SK-N-SH (cell line): ENCODE results near the gene KCNG4. TPM values are rescaled to one million over a fixed set of nuclear protein-coding genes. Genes with fewer than 3 reads are reported as not detected.

ENCODE experiments used
- CTCF ChIA-PET: fragments of 300-600, 350-600 bp; formaldehyde crosslinking; extraction: SDS; loops from one replicate; lab custom pipeline; 2021; lab: Yijun Ruan, JAX
- POLR2A ChIA-PET: fragments of 350-600 bp; sonication (Branson Sonifier 250); formaldehyde crosslinking; extraction: SDS; loops from one replicate; lab custom pipeline; 2020; ENCODE audit warnings: antibody characterized with exemption, inconsistent platforms; lab: Yijun Ruan, JAX
- DNase-seq: peaks from one replicate; pipeline ENCODE4 v3.0.0; 2012
- H2AFZ ChIP-seq: fragments of 200-600 bp; sonication (generic); 2 replicates; pipeline ENCODE4 v1.8.1; 2016; ENCODE audit warnings: antibody characterized with exemption, mild to moderate bottlenecking, low read depth
- H3F3A ChIP-seq: fragments of 200-600 bp; sonication (generic); replicated peaks from 2 replicates; pipeline ENCODE3; 2016; ENCODE audit warnings: antibody characterized with exemption, mild to moderate bottlenecking; ENCODE audit not compliant: insufficient read depth
- H3K27ac ChIP-seq, 2 experiments: fragments of 200-500 bp in 1 of 2; fragments of 200-600 bp in 1 of 2; sonication (Bioruptor generic) in 1 of 2; sonication (generic), shearing (Covaris generic) in 1 of 2; 2 replicates each; pipeline versions ENCODE4 v1.5.1 to v1.6.1; 2014 to 2016; ENCODE audit warnings: low read depth in 2 of 2, inconsistent platforms in 1 of 2, low read length in 1 of 2, mild to moderate bottlenecking in 1 of 2, mixed read lengths in 1 of 2
- H3K27me3 ChIP-seq: fragments of 200-600 bp; sonication (generic), shearing (Covaris generic); 2 replicates; pipeline ENCODE4 v1.6.1; 2016; ENCODE audit warnings: mixed run types; ENCODE audit not compliant: insufficient read depth
- H3K36me3 ChIP-seq, 2 experiments: fragments of 200-500 bp in 1 of 2; fragments of 200-600 bp in 1 of 2; sonication (Bioruptor generic) in 1 of 2; sonication (generic) in 1 of 2; replicated peaks in 1 of 2; 2 replicates each; pipeline versions ENCODE3 to v1.5.1; 2014 to 2016; ENCODE audit warnings: low read length in 1 of 2, mild to moderate bottlenecking in 1 of 2; ENCODE audit not compliant: insufficient read depth in 2 of 2, control insufficient read depth in 1 of 2
- H3K4me1 ChIP-seq, 2 experiments: fragments of 200-500 bp in 1 of 2; fragments of 200-600 bp in 1 of 2; sonication (Bioruptor generic) in 1 of 2; sonication (generic), shearing (Covaris generic) in 1 of 2; 2 replicates each; pipeline versions ENCODE4 v1.5.1 to v1.6.1; 2014 to 2016; ENCODE audit warnings: low read depth in 1 of 2, low read length in 1 of 2, mixed run types in 1 of 2; ENCODE audit not compliant: insufficient read depth in 2 of 2, control insufficient read depth in 1 of 2
- H3K4me2 ChIP-seq: fragments of 200-600 bp; sonication (generic), shearing (Covaris generic); 2 replicates; pipeline ENCODE4 v1.6.1; 2017; ENCODE audit warnings: mixed run types
- H3K4me3 ChIP-seq, 2 experiments: fragments of 200-500 bp in 1 of 2; fragments of 200-600 bp in 1 of 2; sonication (Bioruptor generic) in 1 of 2; sonication (generic), shearing (Covaris generic) in 1 of 2; 2 replicates each; pipeline versions ENCODE4 v1.5.1 to v1.8.1; 2014 to 2016; ENCODE audit warnings: low read depth in 2 of 2, inconsistent platforms in 1 of 2, low read length in 1 of 2, mild to moderate bottlenecking in 1 of 2, mixed read lengths in 1 of 2, moderate library complexity in 1 of 2
- H3K79me2 ChIP-seq: fragments of 200-600 bp; sonication (generic); 2 replicates; pipeline ENCODE4 v1.8.1; 2017; ENCODE audit warnings: mild to moderate bottlenecking; ENCODE audit not compliant: insufficient read depth
- H3K9ac ChIP-seq: fragments of 200-600 bp; sonication (generic); 2 replicates; pipeline ENCODE4 v1.6.1; 2017; ENCODE audit warnings: mixed run types
- H3K9me2 ChIP-seq: fragments of 200-600 bp; sonication (generic); 2 replicates; pipeline ENCODE4 v1.6.1; 2017; ENCODE audit warnings: mixed run types
- H3K9me3 ChIP-seq: fragments of 200-600 bp; sonication (generic); 2 replicates; pipeline ENCODE4 v1.6.1; 2017; ENCODE audit warnings: mixed run types, mild to moderate bottlenecking, moderate library complexity
- H4K20me1 ChIP-seq: fragments of 200-600 bp; sonication (generic); 2 replicates; pipeline ENCODE4 v1.6.1; 2017; ENCODE audit warnings: mild to moderate bottlenecking, mixed run types; ENCODE audit not compliant: insufficient read depth
- CHD2 ChIP-seq: fragments of 150-350 bp; IDR thresholded peaks from 2 replicates; pipeline ENCODE4 v1.6.1; 2018; ENCODE audit warnings: low read length; ENCODE audit not compliant: partially characterized antibody
- FOXJ3 ChIP-seq: sonication (generic); formaldehyde crosslinking; IDR thresholded peaks from 2 replicates; pipeline ENCODE4 v1.5.1; 2020; ENCODE audit warnings: mild to moderate bottlenecking, missing genetic modification reagents
- GATA2 ChIP-seq: sonication (generic); formaldehyde crosslinking; IDR thresholded peaks from 2 replicates; pipeline ENCODE4 v1.5.0; 2020; ENCODE audit warnings: mild to moderate bottlenecking, missing genetic modification reagents
- MEF2A ChIP-seq: IDR thresholded peaks from 2 replicates; pipeline ENCODE4 v1.4.0; 2012; ENCODE audit warnings: low read depth, borderline replicate concordance
- MXI1 ChIP-seq: IDR thresholded peaks from 2 replicates; pipeline ENCODE4 v1.6.1; 2012; ENCODE audit warnings: mild to moderate bottlenecking, low read depth, low read length, improper control_type of control experiment
- NRF1 ChIP-seq: IDR thresholded peaks from 2 replicates; pipeline ENCODE4 v1.6.1; 2012; ENCODE audit warnings: low read depth, mild to moderate bottlenecking, low read length
- RCOR1 ChIP-seq: fragments of 150-350 bp; IDR thresholded peaks from 2 replicates; pipeline ENCODE4 v1.6.1; 2017; ENCODE audit warnings: antibody characterized with exemption, low read length
- SIN3A ChIP-seq: IDR thresholded peaks from 2 replicates; pipeline ENCODE4 v1.6.1; 2012; ENCODE audit warnings: low read depth, mild to moderate bottlenecking, low read length, moderate library complexity, borderline replicate concordance
- SMC3 ChIP-seq: IDR thresholded peaks from 2 replicates; pipeline ENCODE4 v1.6.1; 2012; ENCODE audit warnings: low read depth, low read length, improper control_type of control experiment
- TAF1 ChIP-seq: IDR thresholded peaks from 2 replicates; pipeline ENCODE4 v1.6.1; 2012; ENCODE audit warnings: low read depth, mild to moderate bottlenecking, low read length, moderate library complexity, borderline replicate concordance
- TEAD4 ChIP-seq: IDR thresholded peaks from 2 replicates; pipeline ENCODE4 v1.4.0; 2012; ENCODE audit warnings: mild to moderate bottlenecking, borderline replicate concordance; ENCODE audit not compliant: insufficient read depth
- WGBS: methylation state at CpG from one replicate; pipeline ENCODE4 v1.1.6; 2017; ENCODE audit warnings: low lambda C conversion rate; 5-methylcytosine and 5-hydroxymethylcytosine counted together
- polyA plus RNA-seq, 3 experiments: library from polyadenylated mRNA; depleted of rRNA; stranded (reverse); fragments of >200 nt; gene quantifications; 2 replicates each; pipeline ENCODE4 v1.2.3, GENCODE V29; 2012
- TF ChIP-seq, protein P1 (sequence below): IDR thresholded peaks from 2 replicates; pipeline ENCODE4; 2012
- TF ChIP-seq, protein P2 (sequence below): IDR thresholded peaks from 2 replicates; pipeline ENCODE4 v1.6.1; 2012; ENCODE audit warnings: mild to moderate bottlenecking, low read depth, low read length, moderate library complexity
- TF ChIP-seq, protein P3 (sequence below): IDR thresholded peaks from 2 replicates; pipeline ENCODE4 v1.4.0; 2012; ENCODE audit warnings: low read depth, borderline replicate concordance
- TF ChIP-seq, protein P4 (sequence below): fragments of 200-600 bp; sonication (generic); IDR thresholded peaks from 2 replicates; pipeline ENCODE4 v1.6.1; 2017; ENCODE audit warnings: antibody characterized with exemption, mild to moderate bottlenecking, moderate library complexity

KCNG4 gene
- polyA plus RNA-seq, 1 of the 3 experiments (the other 2 are of a cell fraction): not detected

DNA sequence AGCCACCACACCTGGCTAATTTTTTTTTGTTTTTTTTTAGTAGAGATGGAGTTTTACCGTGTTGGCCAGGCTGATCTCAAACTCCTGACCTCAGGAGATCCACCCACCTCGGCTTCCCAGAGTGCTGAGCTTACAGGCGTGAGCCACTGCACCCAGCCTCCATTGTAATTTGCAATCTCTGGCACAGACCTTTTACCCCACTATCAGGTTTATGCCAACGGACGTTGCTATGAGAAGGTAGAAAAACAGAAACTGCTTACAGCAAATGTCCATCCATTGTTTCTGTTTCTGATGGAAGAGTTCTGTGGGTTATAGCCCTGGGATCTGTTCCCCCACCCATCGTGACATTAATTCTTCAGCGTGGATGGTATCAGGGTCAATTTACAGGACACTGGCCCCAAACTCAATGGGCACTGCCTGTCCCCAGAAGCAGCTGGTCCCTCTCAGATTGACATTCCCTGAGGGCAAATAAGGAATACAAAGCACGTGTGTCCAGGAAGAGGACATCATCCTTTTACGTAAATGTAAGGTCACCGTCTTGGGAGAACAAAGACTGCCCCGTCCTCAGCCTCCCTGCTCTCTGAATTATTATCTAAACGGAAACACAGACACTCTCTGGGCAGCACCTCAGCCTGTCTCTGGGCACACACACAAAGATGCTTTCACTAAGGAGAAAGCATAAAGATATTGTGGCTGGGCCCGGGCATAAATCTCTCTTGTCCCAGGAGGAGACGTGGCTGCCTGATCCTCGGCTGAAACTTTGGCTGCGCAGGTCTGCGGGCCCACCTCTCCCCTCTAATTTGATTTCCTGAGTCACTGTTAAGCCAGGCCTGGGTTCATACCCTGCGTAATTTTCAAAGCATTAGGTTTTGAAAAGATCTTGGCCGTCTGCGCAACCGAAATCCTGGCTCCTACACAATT lies 5.2 kb downstream of the KCNG4 start:
- Histone ChIP-seq H4K20me1 (no peaks in the 10 kb centered on the region), H3K4me1 (peaks cover 0 to 9% of the 10 kb centered on the region in 2 experiments; a peak in 1 of 4 replicates), H3F3A (no peaks in the 10 kb centered on the region), H3K4me3 (no peak overlapping the region), H3K9ac (no peak overlapping the region), H3K27me3 (no peaks in the 10 kb centered on the region; the same call in 1 of the 2 replicates), H3K4me2 (no peak overlapping the region), H3K36me3 (no peaks in the 10 kb centered on the region), H3K27ac (peak overlapping the region in 1 of 2 experiments; percentile 54; a peak in 2 of 4 replicates), H3K9me3 (no peaks in the 10 kb centered on the region), H3K9me2 (no peaks in the 10 kb centered on the region), H3K79me2 (no peaks in the 10 kb centered on the region), H2AFZ (peak overlapping the region; percentile 56; the same call in 1 of the 2 replicates)
- CTCF ChIA-PET: interaction anchor here (1.1 to 1.4 kb wide), 3 partner anchors 9 to 43 kb away, joined by 3 to 4 read pairs (median 4); no protein-coding TSS in a partner anchor
- 73% methylated on average over 18 of the region's 21 CpGs for WGBS
- POLR2A ChIA-PET: no interaction called here
- peak; percentile 70 for DNase-seq
- TF ChIP-seq RCOR1 (0 out of 2 replicates have a peak, but pooled peaks have one; percentile 13), SMC3 (no peak), FOXJ3 (peak; percentile 25; the same call in 1 of the 2 replicates)

DNA sequence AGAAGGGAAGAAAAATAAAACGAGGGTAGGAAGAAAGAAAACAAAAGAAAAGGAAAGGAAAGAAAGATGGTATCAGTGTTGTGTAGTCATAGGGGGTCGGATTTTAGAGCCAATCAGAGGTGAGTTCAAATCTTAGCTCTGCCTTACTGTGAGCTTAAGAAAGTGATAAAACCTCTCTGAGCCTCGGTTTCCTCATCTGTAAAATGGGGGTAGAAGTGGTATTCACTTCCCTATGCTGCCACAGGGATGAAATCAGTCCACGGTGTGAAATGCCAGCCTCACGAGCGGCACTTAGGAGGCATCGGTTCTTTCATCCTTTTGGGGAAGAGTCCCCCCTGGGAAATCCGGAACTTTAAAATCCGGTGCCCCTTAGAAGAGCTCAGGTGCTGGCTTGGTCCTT lies 6.1 kb downstream of the KCNG4 start:
- no peak for DNase-seq
- H3K9ac ChIP-seq: no peak overlapping the region
- H2AFZ ChIP-seq: no peak overlapping the region
- POLR2A ChIA-PET: no interaction called here
- CTCF ChIA-PET: interaction anchor here (1.3 to 1.4 kb wide), 3 partner anchors 16 to 47 kb away, joined by 4 to 5 read pairs (median 4); partner anchors contain the start of gene TAF1C
- no peak overlapping the region for H3K4me2 ChIP-seq
- WGBS: 83% methylated on average over 9 of the region's 9 CpGs
- H3K79me2 ChIP-seq: no peaks in the 10 kb centered on the region
- H3K9me2 ChIP-seq: no peaks in the 10 kb centered on the region
- H3K27me3 ChIP-seq: no peaks in the 10 kb centered on the region; the same call in 1 of the 2 replicates
- H3K36me3 ChIP-seq: no peaks in the 10 kb centered on the region
- H3K9me3 ChIP-seq: no peaks in the 10 kb centered on the region
- H3K4me1 ChIP-seq: peaks cover 0 to 8% of the 10 kb centered on the region in 2 experiments; a peak in 1 of 4 replicates
- H4K20me1 ChIP-seq: no peaks in the 10 kb centered on the region
- H3K4me3 ChIP-seq: no peak overlapping the region
- H3K27ac ChIP-seq: no peak overlapping the region
- H3F3A ChIP-seq: peaks cover under 1% of the 10 kb centered on the region
- TF ChIP-seq, protein P1, sequence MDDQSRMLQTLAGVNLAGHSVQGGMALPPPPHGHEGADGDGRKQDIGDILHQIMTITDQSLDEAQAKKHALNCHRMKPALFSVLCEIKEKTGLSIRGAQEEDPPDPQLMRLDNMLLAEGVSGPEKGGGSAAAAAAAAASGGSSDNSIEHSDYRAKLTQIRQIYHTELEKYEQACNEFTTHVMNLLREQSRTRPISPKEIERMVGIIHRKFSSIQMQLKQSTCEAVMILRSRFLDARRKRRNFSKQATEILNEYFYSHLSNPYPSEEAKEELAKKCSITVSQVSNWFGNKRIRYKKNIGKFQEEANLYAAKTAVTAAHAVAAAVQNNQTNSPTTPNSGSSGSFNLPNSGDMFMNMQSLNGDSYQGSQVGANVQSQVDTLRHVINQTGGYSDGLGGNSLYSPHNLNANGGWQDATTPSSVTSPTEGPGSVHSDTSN: no peak
- TF ChIP-seq NRF1 (no peak), CHD2 (no peak), SIN3A (no peak), TAF1 (no peak), FOXJ3 (no peak), MEF2A (no peak), MXI1 (no peak), GATA2 (CRISPR knock-in tag) (no peak), SMC3 (no peak), TEAD4 (no peak)
- TF ChIP-seq, protein P2, sequence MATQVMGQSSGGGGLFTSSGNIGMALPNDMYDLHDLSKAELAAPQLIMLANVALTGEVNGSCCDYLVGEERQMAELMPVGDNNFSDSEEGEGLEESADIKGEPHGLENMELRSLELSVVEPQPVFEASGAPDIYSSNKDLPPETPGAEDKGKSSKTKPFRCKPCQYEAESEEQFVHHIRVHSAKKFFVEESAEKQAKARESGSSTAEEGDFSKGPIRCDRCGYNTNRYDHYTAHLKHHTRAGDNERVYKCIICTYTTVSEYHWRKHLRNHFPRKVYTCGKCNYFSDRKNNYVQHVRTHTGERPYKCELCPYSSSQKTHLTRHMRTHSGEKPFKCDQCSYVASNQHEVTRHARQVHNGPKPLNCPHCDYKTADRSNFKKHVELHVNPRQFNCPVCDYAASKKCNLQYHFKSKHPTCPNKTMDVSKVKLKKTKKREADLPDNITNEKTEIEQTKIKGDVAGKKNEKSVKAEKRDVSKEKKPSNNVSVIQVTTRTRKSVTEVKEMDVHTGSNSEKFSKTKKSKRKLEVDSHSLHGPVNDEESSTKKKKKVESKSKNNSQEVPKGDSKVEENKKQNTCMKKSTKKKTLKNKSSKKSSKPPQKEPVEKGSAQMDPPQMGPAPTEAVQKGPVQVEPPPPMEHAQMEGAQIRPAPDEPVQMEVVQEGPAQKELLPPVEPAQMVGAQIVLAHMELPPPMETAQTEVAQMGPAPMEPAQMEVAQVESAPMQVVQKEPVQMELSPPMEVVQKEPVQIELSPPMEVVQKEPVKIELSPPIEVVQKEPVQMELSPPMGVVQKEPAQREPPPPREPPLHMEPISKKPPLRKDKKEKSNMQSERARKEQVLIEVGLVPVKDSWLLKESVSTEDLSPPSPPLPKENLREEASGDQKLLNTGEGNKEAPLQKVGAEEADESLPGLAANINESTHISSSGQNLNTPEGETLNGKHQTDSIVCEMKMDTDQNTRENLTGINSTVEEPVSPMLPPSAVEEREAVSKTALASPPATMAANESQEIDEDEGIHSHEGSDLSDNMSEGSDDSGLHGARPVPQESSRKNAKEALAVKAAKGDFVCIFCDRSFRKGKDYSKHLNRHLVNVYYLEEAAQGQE: no peak
- TF ChIP-seq, protein P3, sequence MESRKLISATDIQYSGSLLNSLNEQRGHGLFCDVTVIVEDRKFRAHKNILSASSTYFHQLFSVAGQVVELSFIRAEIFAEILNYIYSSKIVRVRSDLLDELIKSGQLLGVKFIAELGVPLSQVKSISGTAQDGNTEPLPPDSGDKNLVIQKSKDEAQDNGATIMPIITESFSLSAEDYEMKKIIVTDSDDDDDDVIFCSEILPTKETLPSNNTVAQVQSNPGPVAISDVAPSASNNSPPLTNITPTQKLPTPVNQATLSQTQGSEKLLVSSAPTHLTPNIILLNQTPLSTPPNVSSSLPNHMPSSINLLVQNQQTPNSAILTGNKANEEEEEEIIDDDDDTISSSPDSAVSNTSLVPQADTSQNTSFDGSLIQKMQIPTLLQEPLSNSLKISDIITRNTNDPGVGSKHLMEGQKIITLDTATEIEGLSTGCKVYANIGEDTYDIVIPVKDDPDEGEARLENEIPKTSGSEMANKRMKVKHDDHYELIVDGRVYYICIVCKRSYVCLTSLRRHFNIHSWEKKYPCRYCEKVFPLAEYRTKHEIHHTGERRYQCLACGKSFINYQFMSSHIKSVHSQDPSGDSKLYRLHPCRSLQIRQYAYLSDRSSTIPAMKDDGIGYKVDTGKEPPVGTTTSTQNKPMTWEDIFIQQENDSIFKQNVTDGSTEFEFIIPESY: no peak
- TF ChIP-seq, protein P4, sequence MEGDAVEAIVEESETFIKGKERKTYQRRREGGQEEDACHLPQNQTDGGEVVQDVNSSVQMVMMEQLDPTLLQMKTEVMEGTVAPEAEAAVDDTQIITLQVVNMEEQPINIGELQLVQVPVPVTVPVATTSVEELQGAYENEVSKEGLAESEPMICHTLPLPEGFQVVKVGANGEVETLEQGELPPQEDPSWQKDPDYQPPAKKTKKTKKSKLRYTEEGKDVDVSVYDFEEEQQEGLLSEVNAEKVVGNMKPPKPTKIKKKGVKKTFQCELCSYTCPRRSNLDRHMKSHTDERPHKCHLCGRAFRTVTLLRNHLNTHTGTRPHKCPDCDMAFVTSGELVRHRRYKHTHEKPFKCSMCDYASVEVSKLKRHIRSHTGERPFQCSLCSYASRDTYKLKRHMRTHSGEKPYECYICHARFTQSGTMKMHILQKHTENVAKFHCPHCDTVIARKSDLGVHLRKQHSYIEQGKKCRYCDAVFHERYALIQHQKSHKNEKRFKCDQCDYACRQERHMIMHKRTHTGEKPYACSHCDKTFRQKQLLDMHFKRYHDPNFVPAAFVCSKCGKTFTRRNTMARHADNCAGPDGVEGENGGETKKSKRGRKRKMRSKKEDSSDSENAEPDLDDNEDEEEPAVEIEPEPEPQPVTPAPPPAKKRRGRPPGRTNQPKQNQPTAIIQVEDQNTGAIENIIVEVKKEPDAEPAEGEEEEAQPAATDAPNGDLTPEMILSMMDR: no peak
